SK-N-SH treated with all-trans-retinoic acid at 6 μM for 48 hours (cell line): Measurements from ENCODE around the gene DIDO1.

Experiments
- ATAC-seq: fragments of 200-7000 bp; cut with Tn5 transposase; 3 replicates; pipeline ENCODE4 v1.9.1; 2020; ENCODE audit warnings: mild to moderate bottlenecking, moderate library complexity
- ARNTL ChIP-seq: fragments of 450-650 bp; formaldehyde crosslinking; IDR thresholded peaks from 2 replicates; pipeline ENCODE4 v1.5.0; 2020; ENCODE audit warnings: low read depth, mild to moderate bottlenecking, moderate library complexity, borderline replicate concordance
- BACH2 ChIP-seq: fragments of 250-450 bp; sonication (Bioruptor Pico); IDR thresholded peaks from 2 replicates; pipeline ENCODE4 v1.9.0; 2021; ENCODE audit warnings: mild to moderate bottlenecking, borderline replicate concordance
- CSDC2 ChIP-seq: fragments of 250-450 bp; sonication (Bioruptor Pico); IDR thresholded peaks from 2 replicates; pipeline ENCODE4 v1.5.0; 2020; ENCODE audit warnings: mild to moderate bottlenecking, moderate library complexity
- ESRRG ChIP-seq: fragments of 250-450 bp; sonication (Bioruptor Pico); IDR thresholded peaks from 2 replicates; pipeline ENCODE4 v1.6.1; 2021; ENCODE audit warnings: mild to moderate bottlenecking
- GLIS3 ChIP-seq: fragments of 250-450 bp; sonication (Bioruptor Pico); IDR thresholded peaks from 2 replicates; pipeline ENCODE4 v1.5.0; 2020; ENCODE audit warnings: mild to moderate bottlenecking, moderate library complexity
- ISL1 ChIP-seq: fragments of 250-450 bp; sonication (Bioruptor Pico); IDR thresholded peaks from 2 replicates; pipeline ENCODE4 v2.1.2; 2022; ENCODE audit warnings: mild to moderate bottlenecking, moderate library complexity
- OSR1 ChIP-seq: fragments of 250-450 bp; sonication (Bioruptor Pico); IDR thresholded peaks from 2 replicates; pipeline ENCODE4 v1.8.0; 2022; ENCODE audit warnings: moderate library complexity, mild to moderate bottlenecking, inconsistent platforms
- PPARA ChIP-seq: fragments of 250-450 bp; sonication (Bioruptor Pico); IDR thresholded peaks from 2 replicates; pipeline ENCODE4 v1.5.0; 2020; ENCODE audit warnings: mild to moderate bottlenecking, borderline replicate concordance
- RARB ChIP-seq: fragments of 250-450 bp; sonication (Bioruptor Pico); IDR thresholded peaks from 2 replicates; pipeline ENCODE4 v1.8.0; 2021; ENCODE audit warnings: mild to moderate bottlenecking, moderate library complexity
- SNAI2 ChIP-seq: fragments of 250-450 bp; sonication (Bioruptor Pico); IDR thresholded peaks from 2 replicates; pipeline ENCODE4 v1.5.0; 2020; ENCODE audit warnings: mild to moderate bottlenecking, moderate library complexity
- TCF4 ChIP-seq: fragments of 250-450 bp; sonication (Bioruptor Pico); IDR thresholded peaks from 2 replicates; pipeline ENCODE4 v1.8.0; 2021; ENCODE audit warnings: mild to moderate bottlenecking, moderate library complexity, borderline replicate concordance
- TOX ChIP-seq: fragments of 250-450 bp; sonication (Bioruptor Pico); IDR thresholded peaks from 2 replicates; pipeline ENCODE4 v1.8.0; 2021; ENCODE audit warnings: mild to moderate bottlenecking, moderate library complexity, borderline replicate concordance
- ZC3H10 ChIP-seq: fragments of 250-450 bp; sonication (Bioruptor Pico); IDR thresholded peaks from 2 replicates; pipeline ENCODE4 v1.5.1; 2021; ENCODE audit warnings: mild to moderate bottlenecking, moderate library complexity
- ZFP3 ChIP-seq: fragments of 250-450 bp; sonication (Bioruptor Pico); IDR thresholded peaks from 2 replicates; pipeline ENCODE4 v1.5.0; 2020; ENCODE audit warnings: mild to moderate bottlenecking, moderate library complexity
- ZNF565 ChIP-seq: fragments of 450-650 bp; formaldehyde crosslinking; conservative IDR thresholded peaks from 2 replicates; pipeline ENCODE4 v1.5.0; 2020; ENCODE audit warnings: low read depth, mild to moderate bottlenecking, moderate library complexity
- ZNF70 ChIP-seq: fragments of 450-650 bp; formaldehyde crosslinking; IDR thresholded peaks from 2 replicates; pipeline ENCODE4 v1.5.0; 2020; ENCODE audit warnings: mild to moderate bottlenecking, moderate library complexity
- ZNF8 ChIP-seq: fragments of 450-650 bp; formaldehyde crosslinking; IDR thresholded peaks from 2 replicates; pipeline ENCODE4 v1.5.0; 2020; ENCODE audit warnings: mild to moderate bottlenecking, moderate library complexity
- TF ChIP-seq, protein P1 (sequence below): fragments of 250-450 bp; sonication (Bioruptor Pico); IDR thresholded peaks from 2 replicates; pipeline ENCODE4 v1.5.0; 2020; ENCODE audit warnings: mild to moderate bottlenecking, moderate library complexity
- TF ChIP-seq, protein P2 (sequence below): fragments of 250-450 bp; sonication (Bioruptor Pico); IDR thresholded peaks from 2 replicates; pipeline ENCODE4 v1.8.0; 2020; ENCODE audit warnings: mild to moderate bottlenecking, moderate library complexity, borderline replicate concordance
- TF ChIP-seq, protein P3 (sequence below): fragments of 250-450 bp; sonication (Bioruptor Pico); IDR thresholded peaks from 2 replicates; pipeline ENCODE4 v1.5.1; 2021; ENCODE audit warnings: mild to moderate bottlenecking, moderate library complexity
- TF ChIP-seq, protein P4 (sequence below): fragments of 250-450 bp; sonication (Bioruptor Pico); IDR thresholded peaks from 2 replicates; pipeline ENCODE4 v1.8.0; 2021; ENCODE audit warnings: low read depth, mild to moderate bottlenecking, moderate library complexity, borderline replicate concordance
- TF ChIP-seq, protein P5 (sequence below): fragments of 250-450 bp; sonication (Bioruptor Pico); IDR thresholded peaks from 2 replicates; pipeline ENCODE4 v1.5.1; 2020; ENCODE audit warnings: low read depth, mild to moderate bottlenecking, moderate library complexity

The DIDO1 gene

DNA sequence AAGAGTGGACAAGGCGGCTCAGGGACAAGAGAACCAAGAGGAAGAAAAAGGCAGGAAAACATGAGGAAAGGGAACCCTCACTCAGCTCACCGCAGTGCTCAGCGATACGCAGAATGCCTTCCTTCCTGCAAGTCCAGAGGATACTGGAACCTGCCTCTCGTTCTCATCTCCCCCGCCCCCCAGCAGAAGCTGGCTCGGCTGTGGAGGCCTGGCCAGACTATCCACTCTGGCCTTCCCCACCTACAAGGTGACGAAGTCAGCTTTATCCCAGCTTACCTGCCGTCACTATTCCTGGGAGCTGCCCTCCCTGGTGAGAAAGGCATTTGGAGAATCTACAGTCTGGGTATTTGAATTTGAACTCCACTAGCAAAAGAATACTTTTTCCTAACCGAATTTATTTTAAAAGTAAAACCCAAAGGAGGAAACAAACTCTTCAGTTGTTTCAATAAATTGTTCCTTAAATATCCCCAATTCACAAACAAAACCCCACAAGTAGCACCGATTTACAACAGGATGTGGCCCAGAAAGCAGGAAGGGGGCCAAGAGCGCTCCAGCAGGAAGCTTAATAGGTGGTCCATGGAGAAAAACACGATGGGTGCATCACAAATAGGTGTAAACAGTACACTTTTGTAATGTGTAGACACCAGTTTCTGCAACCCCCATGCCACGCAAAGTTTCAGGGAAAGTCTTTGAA is 2.1 kb upstream of the DIDO1 start:
- TF ChIP-seq ESRRG, result no peak
- no peak for TF ChIP-seq ARNTL (CRISPR knock-in tag)
- no peak for TF ChIP-seq GLIS3 (CRISPR knock-in tag)
- TF ChIP-seq ZC3H10 (CRISPR knock-in tag), result no peak
- TF ChIP-seq RARB, result no peak
- TF ChIP-seq ZNF565 (CRISPR knock-in tag), result no peak
- TF ChIP-seq TCF4 (CRISPR knock-in tag), result no peak
- TF ChIP-seq ZNF70 (CRISPR knock-in tag), result no peak
- TF ChIP-seq, protein P1, sequence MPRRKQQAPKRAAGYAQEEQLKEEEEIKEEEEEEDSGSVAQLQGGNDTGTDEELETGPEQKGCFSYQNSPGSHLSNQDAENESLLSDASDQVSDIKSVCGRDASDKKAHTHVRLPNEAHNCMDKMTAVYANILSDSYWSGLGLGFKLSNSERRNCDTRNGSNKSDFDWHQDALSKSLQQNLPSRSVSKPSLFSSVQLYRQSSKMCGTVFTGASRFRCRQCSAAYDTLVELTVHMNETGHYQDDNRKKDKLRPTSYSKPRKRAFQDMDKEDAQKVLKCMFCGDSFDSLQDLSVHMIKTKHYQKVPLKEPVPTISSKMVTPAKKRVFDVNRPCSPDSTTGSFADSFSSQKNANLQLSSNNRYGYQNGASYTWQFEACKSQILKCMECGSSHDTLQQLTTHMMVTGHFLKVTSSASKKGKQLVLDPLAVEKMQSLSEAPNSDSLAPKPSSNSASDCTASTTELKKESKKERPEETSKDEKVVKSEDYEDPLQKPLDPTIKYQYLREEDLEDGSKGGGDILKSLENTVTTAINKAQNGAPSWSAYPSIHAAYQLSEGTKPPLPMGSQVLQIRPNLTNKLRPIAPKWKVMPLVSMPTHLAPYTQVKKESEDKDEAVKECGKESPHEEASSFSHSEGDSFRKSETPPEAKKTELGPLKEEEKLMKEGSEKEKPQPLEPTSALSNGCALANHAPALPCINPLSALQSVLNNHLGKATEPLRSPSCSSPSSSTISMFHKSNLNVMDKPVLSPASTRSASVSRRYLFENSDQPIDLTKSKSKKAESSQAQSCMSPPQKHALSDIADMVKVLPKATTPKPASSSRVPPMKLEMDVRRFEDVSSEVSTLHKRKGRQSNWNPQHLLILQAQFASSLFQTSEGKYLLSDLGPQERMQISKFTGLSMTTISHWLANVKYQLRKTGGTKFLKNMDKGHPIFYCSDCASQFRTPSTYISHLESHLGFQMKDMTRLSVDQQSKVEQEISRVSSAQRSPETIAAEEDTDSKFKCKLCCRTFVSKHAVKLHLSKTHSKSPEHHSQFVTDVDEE (CRISPR knock-in tag), result no peak
- TF ChIP-seq CSDC2, result no peak
- TF ChIP-seq OSR1 (CRISPR knock-in tag), result no peak
- no peak for TF ChIP-seq SNAI2 (CRISPR knock-in tag)
- TF ChIP-seq, protein P2, sequence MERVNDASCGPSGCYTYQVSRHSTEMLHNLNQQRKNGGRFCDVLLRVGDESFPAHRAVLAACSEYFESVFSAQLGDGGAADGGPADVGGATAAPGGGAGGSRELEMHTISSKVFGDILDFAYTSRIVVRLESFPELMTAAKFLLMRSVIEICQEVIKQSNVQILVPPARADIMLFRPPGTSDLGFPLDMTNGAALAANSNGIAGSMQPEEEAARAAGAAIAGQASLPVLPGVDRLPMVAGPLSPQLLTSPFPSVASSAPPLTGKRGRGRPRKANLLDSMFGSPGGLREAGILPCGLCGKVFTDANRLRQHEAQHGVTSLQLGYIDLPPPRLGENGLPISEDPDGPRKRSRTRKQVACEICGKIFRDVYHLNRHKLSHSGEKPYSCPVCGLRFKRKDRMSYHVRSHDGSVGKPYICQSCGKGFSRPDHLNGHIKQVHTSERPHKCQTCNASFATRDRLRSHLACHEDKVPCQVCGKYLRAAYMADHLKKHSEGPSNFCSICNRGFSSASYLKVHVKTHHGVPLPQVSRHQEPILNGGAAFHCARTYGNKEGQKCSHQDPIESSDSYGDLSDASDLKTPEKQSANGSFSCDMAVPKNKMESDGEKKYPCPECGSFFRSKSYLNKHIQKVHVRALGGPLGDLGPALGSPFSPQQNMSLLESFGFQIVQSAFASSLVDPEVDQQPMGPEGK (CRISPR knock-in tag), result no peak
- TF ChIP-seq, protein P3, sequence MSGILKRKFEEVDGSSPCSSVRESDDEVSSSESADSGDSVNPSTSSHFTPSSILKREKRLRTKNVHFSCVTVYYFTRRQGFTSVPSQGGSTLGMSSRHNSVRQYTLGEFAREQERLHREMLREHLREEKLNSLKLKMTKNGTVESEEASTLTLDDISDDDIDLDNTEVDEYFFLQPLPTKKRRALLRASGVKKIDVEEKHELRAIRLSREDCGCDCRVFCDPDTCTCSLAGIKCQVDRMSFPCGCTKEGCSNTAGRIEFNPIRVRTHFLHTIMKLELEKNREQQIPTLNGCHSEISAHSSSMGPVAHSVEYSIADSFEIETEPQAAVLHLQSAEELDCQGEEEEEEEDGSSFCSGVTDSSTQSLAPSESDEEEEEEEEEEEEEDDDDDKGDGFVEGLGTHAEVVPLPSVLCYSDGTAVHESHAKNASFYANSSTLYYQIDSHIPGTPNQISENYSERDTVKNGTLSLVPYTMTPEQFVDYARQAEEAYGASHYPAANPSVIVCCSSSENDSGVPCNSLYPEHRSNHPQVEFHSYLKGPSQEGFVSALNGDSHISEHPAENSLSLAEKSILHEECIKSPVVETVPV, result no peak
- TF ChIP-seq BACH2 (CRISPR knock-in tag), result no peak
- TF ChIP-seq ISL1, result no peak
- no peak for TF ChIP-seq ZNF8 (CRISPR knock-in tag)
- no peak for TF ChIP-seq PPARA (CRISPR knock-in tag)
- TF ChIP-seq ZFP3 (CRISPR knock-in tag), result no peak
- ATAC-seq, result no peak

DNA sequence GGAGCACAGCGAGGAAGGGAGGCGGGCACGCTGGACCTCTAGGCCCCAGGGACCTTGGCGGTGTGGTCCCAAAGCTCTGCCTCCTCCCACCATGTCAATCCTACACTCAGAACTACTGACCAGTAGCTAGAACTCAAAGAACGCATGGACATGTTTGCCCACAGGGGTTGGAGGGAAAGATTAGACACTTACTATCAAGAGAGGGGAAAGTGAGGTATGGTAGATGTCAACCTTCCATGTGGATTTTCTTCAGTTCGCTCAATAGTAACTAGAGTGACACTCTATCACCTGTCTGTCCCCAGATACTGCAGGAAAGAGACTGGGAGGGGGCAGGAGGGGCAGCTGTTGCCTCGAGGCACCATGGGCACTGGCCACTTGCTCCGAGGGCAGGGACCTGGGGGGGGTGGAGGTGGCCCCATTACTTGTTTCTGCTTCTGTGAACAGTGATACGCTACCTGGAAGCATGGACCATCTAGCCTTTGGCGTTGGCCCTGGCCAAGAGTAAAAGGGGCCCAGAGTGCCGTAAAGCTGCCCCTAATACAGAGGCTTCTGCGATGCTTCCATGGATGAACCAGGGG is 912 bp upstream of the DIDO1 start:
- TF ChIP-seq ESRRG, result no peak
- TF ChIP-seq TCF4 (CRISPR knock-in tag), result no peak
- no peak for TF ChIP-seq ZC3H10 (CRISPR knock-in tag)
- TF ChIP-seq CSDC2, result no peak
- TF ChIP-seq RARB, result no peak
- TF ChIP-seq ARNTL (CRISPR knock-in tag), result no peak
- TF ChIP-seq OSR1 (CRISPR knock-in tag), result no peak
- TF ChIP-seq BACH2 (CRISPR knock-in tag), result no peak
- TF ChIP-seq ZNF565 (CRISPR knock-in tag), result no peak
- no peak for TF ChIP-seq TOX (CRISPR knock-in tag)
- TF ChIP-seq, protein P4, sequence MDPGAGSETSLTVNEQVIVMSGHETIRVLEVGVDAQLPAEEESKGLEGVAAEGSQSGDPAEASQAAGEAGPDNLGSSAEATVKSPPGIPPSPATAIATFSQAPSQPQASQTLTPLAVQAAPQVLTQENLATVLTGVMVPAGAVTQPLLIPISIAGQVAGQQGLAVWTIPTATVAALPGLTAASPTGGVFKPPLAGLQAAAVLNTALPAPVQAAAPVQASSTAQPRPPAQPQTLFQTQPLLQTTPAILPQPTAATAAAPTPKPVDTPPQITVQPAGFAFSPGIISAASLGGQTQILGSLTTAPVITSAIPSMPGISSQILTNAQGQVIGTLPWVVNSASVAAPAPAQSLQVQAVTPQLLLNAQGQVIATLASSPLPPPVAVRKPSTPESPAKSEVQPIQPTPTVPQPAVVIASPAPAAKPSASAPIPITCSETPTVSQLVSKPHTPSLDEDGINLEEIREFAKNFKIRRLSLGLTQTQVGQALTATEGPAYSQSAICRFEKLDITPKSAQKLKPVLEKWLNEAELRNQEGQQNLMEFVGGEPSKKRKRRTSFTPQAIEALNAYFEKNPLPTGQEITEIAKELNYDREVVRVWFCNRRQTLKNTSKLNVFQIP (CRISPR knock-in tag), result no peak
- TF ChIP-seq, protein P2 (CRISPR knock-in tag), result no peak
- no peak for TF ChIP-seq PPARA (CRISPR knock-in tag)
- TF ChIP-seq, protein P5, sequence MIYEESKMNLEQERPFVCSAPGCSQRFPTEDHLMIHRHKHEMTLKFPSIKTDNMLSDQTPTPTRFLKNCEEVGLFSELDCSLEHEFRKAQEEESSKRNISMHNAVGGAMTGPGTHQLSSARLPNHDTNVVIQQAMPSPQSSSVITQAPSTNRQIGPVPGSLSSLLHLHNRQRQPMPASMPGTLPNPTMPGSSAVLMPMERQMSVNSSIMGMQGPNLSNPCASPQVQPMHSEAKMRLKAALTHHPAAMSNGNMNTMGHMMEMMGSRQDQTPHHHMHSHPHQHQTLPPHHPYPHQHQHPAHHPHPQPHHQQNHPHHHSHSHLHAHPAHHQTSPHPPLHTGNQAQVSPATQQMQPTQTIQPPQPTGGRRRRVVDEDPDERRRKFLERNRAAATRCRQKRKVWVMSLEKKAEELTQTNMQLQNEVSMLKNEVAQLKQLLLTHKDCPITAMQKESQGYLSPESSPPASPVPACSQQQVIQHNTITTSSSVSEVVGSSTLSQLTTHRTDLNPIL (CRISPR knock-in tag), result no peak
- TF ChIP-seq, all 23 proteins: peak for 0
- no peak for ATAC-seq
